Testis (tissue), 3 donors: ENCODE measurements around the gene ELOA. TPM values are rescaled to one million over a fixed set of nuclear protein-coding genes. Genes with fewer than 3 reads are reported as not detected.

ENCODE experiments used
- DNase-seq: peaks from one replicate; pipeline ENCODE4 v3.0.0-alpha.2; 2019
- H3K27ac ChIP-seq, 2 donors: fragments of 200-600 bp; sonication (generic); one replicate each; pipeline ENCODE4 v1.5.1; 2019
- H3K27me3 ChIP-seq: fragments of 200-600 bp; sonication (generic); one replicate; pipeline ENCODE4 v1.5.1; 2019
- H3K36me3 ChIP-seq: fragments of 200-600 bp; sonication (generic); one replicate; pipeline ENCODE4 v1.5.1; 2017; ENCODE audit warnings: low read depth; ENCODE audit errors: missing control alignments
- H3K4me1 ChIP-seq: fragments of 200-600 bp; sonication (generic); one replicate; pipeline ENCODE4 v1.5.1; 2019
- H3K4me3 ChIP-seq, 2 donors: fragments of 200-600 bp; sonication (generic); one replicate each; pipeline ENCODE4 v1.5.1; 2017 to 2019
- H3K9me3 ChIP-seq: fragments of 200-600 bp; sonication (generic); one replicate; pipeline ENCODE4 v1.5.1; 2017
- CTCF ChIP-seq, 3 experiments: fragments of 450-650 bp in 2 of 3; fragments of 200-600 bp in 1 of 3; sonication (generic) in 1 of 3; IDR thresholded peaks; one replicate each; pipeline ENCODE4 v1.5.1; 2016 to 2019; ENCODE audit warnings: antibody characterized with exemption in 3 of 3, mild to moderate bottlenecking in 2 of 3, moderate library complexity in 1 of 3
- POLR2A ChIP-seq: fragments of 450-650 bp; IDR thresholded peaks from one replicate; pipeline ENCODE4 v1.6.1; 2017; ENCODE audit warnings: antibody characterized with exemption, mild to moderate bottlenecking, moderate library complexity
- WGBS, 2 donors: methylation state at CpG; one replicate each; pipeline ENCODE4 v1.1.5; 2018; 5-methylcytosine and 5-hydroxymethylcytosine counted together
- intact Hi-C: fragments of 100-400 bp; cut with DNase I; formaldehyde crosslinking; loops from one replicate; pipeline ENCODE4 v1.15.1; 2023; ENCODE audit warnings: low total_unique reads
- polyA plus RNA-seq: library from polyadenylated mRNA; stranded (reverse); fragments of 350-450 nt; fragmentation: Illumina TruSeq; extraction: RNeasy Lipid Tissue Mini Kit (QIAGEN cat#74804); gene quantifications from one replicate; pipeline ENCODE4 v1.2.3, GENCODE V29; 2014; ENCODE audit warnings: low read depth, low replicate concordance; ENCODE audit not compliant: insufficient read depth
- total RNA-seq, 2 donors: library from RNA; depleted of rRNA; stranded (reverse); fragments of >200 nt; gene quantifications; one replicate each; pipeline ENCODE4 v1.2.3, GENCODE V29; 2016

The ELOA gene
- total and polyA plus RNA-seq, 3 donors from 2014 or later: 38.7 to 51.3 (median 41.9) TPM

GRCh38 chr1:23768733-23769132 lies 25.5 kb downstream of the ELOA start:
- intact Hi-C loops: no loop called here

GRCh38 chr1:23772049-23772853 lies 29.0 kb downstream of the ELOA start:
- Histone ChIP-seq H3K27me3 (no peaks in the 10 kb centered on the region), H3K36me3 (no peaks in the 10 kb centered on the region), H3K9me3 (no peaks in the 10 kb centered on the region), H3K4me1 (peaks cover 10% of the 10 kb centered on the region), H3K4me3 (no peak overlapping the region), H3K27ac (no peak overlapping the region)
- peak; percentile 56 to 90 (median 85) for TF ChIP-seq CTCF (IDR thresholded peaks at IDR 0.05)
- no peak for TF ChIP-seq POLR2A
- 17 to 25% methylated on average over 14 of the region's 14 CpGs for WGBS, 2 donors
- intact Hi-C loops: no loop called here
- DNase-seq: peak; percentile 96

More at GRCh38 chr1:23768733-23769132, 25.5 kb downstream of the ELOA start:
- Histone ChIP-seq H3K36me3 (no peaks in the 10 kb centered on the region), H3K4me3 (no peak overlapping the region), H3K27ac (no peak overlapping the region), H3K4me1 (peaks cover 8% of the 10 kb centered on the region), H3K27me3 (no peaks in the 10 kb centered on the region), H3K9me3 (no peaks in the 10 kb centered on the region)
- 88 to 93% methylated on average over 5 of the region's 5 CpGs for WGBS, 2 donors
- no peak for TF ChIP-seq CTCF (IDR thresholded peaks at IDR 0.05)
- no peak for TF ChIP-seq POLR2A
- DNase-seq: no peak

GRCh38 chr1:23772854-23773242 lies 29.6 kb downstream of the ELOA start:
- 87 to 88% methylated on average over 10 of the region's 10 CpGs for WGBS, 2 donors
- no peaks in the 10 kb centered on the region for H3K36me3 ChIP-seq
- H3K27ac ChIP-seq: no peak overlapping the region
- peaks cover 14% of the 10 kb centered on the region for H3K4me1 ChIP-seq
- intact Hi-C loops: no loop called here
- no peak overlapping the region for H3K4me3 ChIP-seq
- TF ChIP-seq CTCF (IDR thresholded peaks at IDR 0.05) (no peak), POLR2A (no peak)
- no peaks in the 10 kb centered on the region for H3K9me3 ChIP-seq
- no peaks in the 10 kb centered on the region for H3K27me3 ChIP-seq
- no peak for DNase-seq

- no peaks in the 10 kb centered on the region for H3K9me3 ChIP-seq
- H3K27me3 ChIP-seq: no peaks in the 10 kb centered on the region
- WGBS, 2 donors: 83 to 85% methylated on average over 6 of the region's 6 CpGs
- TF ChIP-seq POLR2A (no peak), CTCF (IDR thresholded peaks at IDR 0.05) (no peak)
- peaks cover 19% of the 10 kb centered on the region for H3K4me1 ChIP-seq
- intact Hi-C loops: no loop called here
- H3K27ac ChIP-seq: no peak overlapping the region
- H3K4me3 ChIP-seq: no peak overlapping the region
- H3K36me3 ChIP-seq: no peaks in the 10 kb centered on the region
- DNase-seq: no peak
Observed at GRCh38 chr1:23774174-23774880, 31.1 kb downstream of the ELOA start.
